ENCODE data around the gene HOXA9. TPM values are rescaled to one million over a fixed set of nuclear protein-coding genes. Genes with fewer than 3 reads are reported as not detected.
A peak's percentile ranks its signal among the peaks of the same experiment; 100 is the strongest.

Gene HOXA9
- total RNA-seq, 1 donor from 2014 or later = 1.2 TPM

GRCh38 chr7:27130540-27131389 is 34.6 kb downstream of the HOXA9 start, which contains the start of gene HOXA4:
HOXA4 (minus strand) TSS chr7:27130757; CDS start chr7:27130733, 24 bp downstream.
- Histone ChIP-seq H3K4me1 (peaks cover 52% of the 10 kb centered on the region), H3K27ac (peak within 1 kb of the TSS; percentile 85), H3K9me3 (no peaks in the 10 kb centered on the region), H3K27me3 (no peaks in the 10 kb centered on the region), H3K4me3 (peak within 1 kb of the TSS; percentile 57), H3K36me3 (no peaks in the 10 kb centered on the region)
- intact Hi-C loops (cut with DNase I) = no loop called here
- ATAC-seq (peak; percentile 98), DNase-seq (peak; percentile 93)
- no peak for TF ChIP-seq CTCF (IDR thresholded peaks at IDR 0.05)

GRCh38 chr7:27129729-27130539 is 35.4 kb downstream of the HOXA9 start:
- H3K27me3 ChIP-seq = no peaks in the 10 kb centered on the region
- peak overlapping the region; percentile 85 for H3K27ac ChIP-seq
- peak overlapping the region; percentile 57 for H3K4me3 ChIP-seq
- H3K36me3 ChIP-seq = no peaks in the 10 kb centered on the region
- peaks cover 46% of the 10 kb centered on the region for H3K4me1 ChIP-seq
- intact Hi-C loops (cut with DNase I) = no loop called here
- no peaks in the 10 kb centered on the region for H3K9me3 ChIP-seq
- TF ChIP-seq CTCF (IDR thresholded peaks at IDR 0.05) = no peak
- ATAC-seq = peak; percentile 42
- peak; percentile 65 for DNase-seq

GRCh38 chr7:27128776-27129728 is 36.3 kb downstream of the HOXA9 start:
- Histone ChIP-seq H3K27ac (peak overlapping the region; percentile 79), H3K4me3 (peak overlapping the region; percentile 57), H3K4me1 (peaks cover 45% of the 10 kb centered on the region), H3K9me3 (no peaks in the 10 kb centered on the region), H3K36me3 (no peaks in the 10 kb centered on the region), H3K27me3 (no peaks in the 10 kb centered on the region)
- intact Hi-C loops (cut with DNase I) = no loop called here
- no peak for ATAC-seq
- no peak for DNase-seq
- TF ChIP-seq CTCF (IDR thresholded peaks at IDR 0.05) = no peak

- DNase-seq = no peak
- Histone ChIP-seq H3K4me1 (peaks cover 34% of the 10 kb centered on the region), H3K4me3 (no peak overlapping the region), H3K36me3 (no peaks in the 10 kb centered on the region), H3K9me3 (no peaks in the 10 kb centered on the region), H3K27me3 (peaks cover 5% of the 10 kb centered on the region), H3K27ac (peak overlapping the region; percentile 79)
- intact Hi-C loops (cut with DNase I) = no loop called here
- ATAC-seq = no peak
- no peak for TF ChIP-seq CTCF (IDR thresholded peaks at IDR 0.05)
Measured at GRCh38 chr7:27128034-27128433, 37.3 kb downstream of the HOXA9 start.

Data from upper lobe of right lung (tissue), 1 donor.